ENCODE measurements around the gene TTLL8. TPM values are rescaled to one million over a fixed set of nuclear protein-coding genes. Genes with fewer than 3 reads are reported as not detected.
A peak's percentile ranks its signal among the peaks of the same experiment; 100 is the strongest.

Gene TTLL8
- total RNA-seq, 1 donor from 2014 or later: not detected

- TF ChIP-seq CTCF (IDR thresholded peaks at IDR 0.05; ENCODE audit: partially characterized antibody, unreplicated experiment): no peak
- DNase-seq: no peak
- Mint-ChIP-seq H3K4me3 (ENCODE audit: unreplicated experiment) (no peak overlapping the region), H3K36me3 (ENCODE audit: unreplicated experiment) (no peaks in the 10 kb centered on the region), H3K9me3 (ENCODE audit: unreplicated experiment) (peaks cover 7% of the 10 kb centered on the region), H3K27me3 (ENCODE audit: unreplicated experiment) (peaks cover 15% of the 10 kb centered on the region), H3K27ac (ENCODE audit: unreplicated experiment) (no peak overlapping the region), H3K4me1 (ENCODE audit: low read depth, unreplicated experiment) (no peaks in the 10 kb centered on the region)
Observed at GRCh38 chr22:50001388-50002231, 56.5 kb downstream of the TTLL8 start.

GRCh38 chr22:50000587-50001387 is 57.3 kb downstream of the TTLL8 start:
- H3K27me3 Mint-ChIP-seq (ENCODE audit: unreplicated experiment): peaks cover 15% of the 10 kb centered on the region
- H3K36me3 Mint-ChIP-seq (ENCODE audit: unreplicated experiment): no peaks in the 10 kb centered on the region
- H3K9me3 Mint-ChIP-seq (ENCODE audit: unreplicated experiment): peaks cover 7% of the 10 kb centered on the region
- H3K27ac Mint-ChIP-seq (ENCODE audit: unreplicated experiment): no peak overlapping the region
- H3K4me1 Mint-ChIP-seq (ENCODE audit: low read depth, unreplicated experiment): no peaks in the 10 kb centered on the region
- no peak for TF ChIP-seq CTCF (IDR thresholded peaks at IDR 0.05; ENCODE audit: partially characterized antibody, unreplicated experiment)
- no peak for DNase-seq
- no peak overlapping the region for H3K4me3 Mint-ChIP-seq (ENCODE audit: unreplicated experiment)

- H3K9me3 Mint-ChIP-seq (ENCODE audit: unreplicated experiment): peaks cover 7% of the 10 kb centered on the region
Observed at GRCh38 chr22:49999946-50000586, 58.0 kb downstream of the TTLL8 start.

DNA sequence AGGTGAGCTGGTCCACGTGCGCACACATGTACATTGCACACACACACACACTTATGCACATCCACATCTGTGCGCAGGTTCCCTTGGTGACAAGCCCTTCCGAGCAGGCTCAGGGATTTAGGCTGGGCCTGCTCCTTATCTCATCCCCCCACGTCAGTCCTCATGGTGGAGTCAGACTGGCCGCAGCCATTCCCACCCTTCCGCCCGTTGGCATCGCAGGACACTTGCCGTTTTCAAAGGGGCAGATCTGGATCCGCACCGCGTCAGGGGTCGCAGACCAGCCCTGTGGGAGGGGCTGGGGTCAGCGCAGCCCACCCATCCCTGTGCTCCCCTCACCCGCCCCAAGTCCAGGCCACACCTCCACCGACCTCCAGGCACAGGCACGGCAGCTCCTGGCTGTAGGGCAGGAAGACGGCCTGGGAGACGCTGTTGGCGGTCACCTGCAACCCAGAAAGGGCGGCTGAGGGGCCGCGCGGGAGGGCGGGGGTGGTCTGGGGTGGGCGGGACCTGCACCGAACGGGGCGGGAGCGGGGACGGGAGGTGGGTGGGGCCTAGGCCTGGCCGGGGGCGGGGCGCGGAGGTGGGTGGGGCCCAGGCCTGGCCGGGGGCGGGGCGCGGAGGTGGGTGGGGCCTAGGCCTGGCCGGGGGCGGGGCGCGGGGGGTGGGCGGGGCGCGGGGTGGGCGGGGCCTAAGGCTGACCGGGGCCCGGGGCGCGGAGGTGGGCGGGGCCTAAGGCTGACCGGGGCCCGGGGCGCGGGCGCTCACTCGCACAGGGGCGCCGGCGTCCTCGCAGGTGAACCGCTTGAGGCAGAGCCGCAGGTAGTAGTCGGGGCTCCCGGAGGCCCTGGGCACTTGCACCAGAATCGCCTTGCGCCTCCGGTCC is 58.8 kb downstream of the TTLL8 start:
- Mint-ChIP-seq H3K27me3 (ENCODE audit: unreplicated experiment) (peaks cover 15% of the 10 kb centered on the region), H3K36me3 (ENCODE audit: unreplicated experiment) (no peaks in the 10 kb centered on the region), H3K27ac (ENCODE audit: unreplicated experiment) (no peak overlapping the region), H3K4me3 (ENCODE audit: unreplicated experiment) (no peak overlapping the region), H3K9me3 (ENCODE audit: unreplicated experiment) (peaks cover 6% of the 10 kb centered on the region), H3K4me1 (ENCODE audit: low read depth, unreplicated experiment) (no peaks in the 10 kb centered on the region)
- TF ChIP-seq CTCF (IDR thresholded peaks at IDR 0.05; ENCODE audit: partially characterized antibody, unreplicated experiment): no peak
- peak; percentile 61 for DNase-seq

More at GRCh38 chr22:49999946-50000586, 58.0 kb downstream of the TTLL8 start:
- no peak for DNase-seq
- H3K27me3 Mint-ChIP-seq (ENCODE audit: unreplicated experiment): peaks cover 15% of the 10 kb centered on the region
- H3K27ac Mint-ChIP-seq (ENCODE audit: unreplicated experiment): no peak overlapping the region
- no peak for TF ChIP-seq CTCF (IDR thresholded peaks at IDR 0.05; ENCODE audit: partially characterized antibody, unreplicated experiment)
- H3K4me3 Mint-ChIP-seq (ENCODE audit: unreplicated experiment): no peak overlapping the region
- no peaks in the 10 kb centered on the region for H3K36me3 Mint-ChIP-seq (ENCODE audit: unreplicated experiment)
- no peaks in the 10 kb centered on the region for H3K4me1 Mint-ChIP-seq (ENCODE audit: low read depth, unreplicated experiment)

All from glutamatergic neuron (in vitro differentiated cells).